ENCODE data around the gene DST. TPM values are rescaled to one million over a fixed set of nuclear protein-coding genes. Genes with fewer than 3 reads are reported as not detected.

Gene DST
- total and polyA plus RNA-seq, 2 of the 4 experiments (the other 2 are of a cell fraction): 97.7 to 452 TPM

- no peak overlapping the region for H2AK9ac ChIP-seq (replicated peaks; ENCODE audit: low read depth, low read length, poor library complexity)
- ChIA-PET CTCF (no interaction called here), POLR2A (ENCODE audit: unreplicated experiment) (no interaction called here)
- no peak overlapping the region for H3K23ac ChIP-seq (ENCODE audit: low read depth, low read length)
- no peaks in the 10 kb centered on the region; the same call in none of the 2 replicates for H3K9me3 ChIP-seq (ENCODE audit: control insufficient read depth, insufficient read depth, low read length)
- in situ Hi-C loops (cut with MboI; ENCODE audit: low sequenced_read_pairs) (no loop called here), dilution Hi-C loops (cut with HindIII; ENCODE audit: low sequenced_read_pairs, unreplicated experiment) (no loop called here), intact Hi-C loops (cut with micrococcal nuclease) (no loop called here)
- no peak overlapping the region for H3K4me2 ChIP-seq (ENCODE audit: low read depth, low read length)
- H4K8ac ChIP-seq (ENCODE audit: low read depth in 2 of 2, low read length in 2 of 2): no peak overlapping the region
- H2AFZ ChIP-seq (replicated peaks; ENCODE audit: low read length, poor library complexity): no peak overlapping the region
- no peaks in the 10 kb centered on the region for H3K79me1 ChIP-seq (ENCODE audit: low read depth in 1 of 2, low read length in 2 of 2)
- no peak overlapping the region for H4K5ac ChIP-seq (ENCODE audit: low read depth, low read length)
- TF ChIP-seq CEBPB (IDR thresholded peaks at IDR 0.05; ENCODE audit: low read depth, low read length) (no peak), CHD1 (IDR thresholded peaks at IDR 0.05; ENCODE audit: low read depth, low read length) (no peak), RCOR1 (IDR thresholded peaks at IDR 0.05; ENCODE audit: insufficient replicate concordance, low read length) (no peak), POLR2A (IDR thresholded peaks at IDR 0.05; ENCODE audit: low read depth, low read length) (no peak), FOS (IDR thresholded peaks at IDR 0.05; ENCODE audit: low read depth, low read length) (no peak), BHLHE40 (IDR thresholded peaks at IDR 0.05; ENCODE audit: low read depth, low read length) (no peak), CTCF (conservative IDR thresholded peaks at IDR 0.05; ENCODE audit: low read depth, low read length) (no peak), USF2 (IDR thresholded peaks at IDR 0.05; ENCODE audit: low read depth, low read length) (no peak), SMC3 (IDR thresholded peaks at IDR 0.05; ENCODE audit: low read depth, low read length) (no peak), RFX5 (IDR thresholded peaks at IDR 0.05; ENCODE audit: low read depth, low read length) (no peak), ELK1 (IDR thresholded peaks at IDR 0.05; ENCODE audit: borderline replicate concordance, low read depth, low read length) (no peak), NFE2L2 (IDR thresholded peaks at IDR 0.05; ENCODE audit: low read depth, low read length) (no peak), MAZ (IDR thresholded peaks at IDR 0.05; ENCODE audit: borderline replicate concordance, low read depth, low read length) (no peak), RAD21 (IDR thresholded peaks at IDR 0.05; ENCODE audit: low read length) (no peak), MAFK (IDR thresholded peaks at IDR 0.05; ENCODE audit: low read depth, low read length) (no peak), MXI1 (IDR thresholded peaks at IDR 0.05; ENCODE audit: borderline replicate concordance, low read depth, low read length) (no peak)
- no peak overlapping the region for H2BK120ac ChIP-seq (ENCODE audit: low read depth, low read length)
- H3K14ac ChIP-seq (replicated peaks; ENCODE audit: low read depth, low read length): no peak overlapping the region
- no peak overlapping the region for H3K4me3 ChIP-seq (ENCODE audit: insufficient read depth, low read depth, low read length)
- H3K27ac ChIP-seq (ENCODE audit: insufficient read depth, low read length): no peak overlapping the region
- no peak overlapping the region for H4K91ac ChIP-seq (ENCODE audit: insufficient read depth, low read depth, low read length)
- WGBS, 2 experiments (ENCODE audit: extremely low coverage in 2 of 2, insufficient read length in 1 of 2): 88% methylated on average over 1 of the region's 4 CpGs; no CpG with 5 or more reads in 1 of the 2 experiments
- no peaks in the 10 kb centered on the region for H3K36me3 ChIP-seq (ENCODE audit: control insufficient read depth, insufficient read depth, low read length)
- BruUV-seq (replicated peaks): no TSS peak
- H3K9me1 ChIP-seq (ENCODE audit: insufficient read depth, low read length): no peaks in the 10 kb centered on the region; the same call in 1 of the 2 replicates
- no peak overlapping the region for H3K18ac ChIP-seq (ENCODE audit: low read depth, low read length)
- H3K56ac ChIP-seq (ENCODE audit: extremely low read depth, insufficient read depth, low read length): no peak overlapping the region
- no peak overlapping the region for H3K4ac ChIP-seq (ENCODE audit: low read depth, low read length)
- ATAC-seq (ENCODE audit: low read depth) (no peak), DNase-seq (no peak)
- H3K9ac ChIP-seq (ENCODE audit: low read depth, low read length): no peak overlapping the region
- H3K27me3 ChIP-seq (ENCODE audit: control insufficient read depth, insufficient read depth, low read length): no peaks in the 10 kb centered on the region; the same call in 1 of the 2 replicates
- peaks cover 2% of the 10 kb centered on the region; the same call in 1 of the 2 replicates for H3K4me1 ChIP-seq (ENCODE audit: control insufficient read depth, insufficient read depth, low read length)
- H2BK5ac ChIP-seq (ENCODE audit: low read depth, low read length, poor library complexity, severe bottlenecking): no peak overlapping the region
- no peaks in the 10 kb centered on the region for H4K20me1 ChIP-seq (ENCODE audit: insufficient read depth, low read length)
- H2BK20ac ChIP-seq (ENCODE audit: low read depth, low read length): no peak overlapping the region
- no peak overlapping the region for H2BK15ac ChIP-seq (ENCODE audit: low read depth, low read length)
- H2AK5ac ChIP-seq (ENCODE audit: low read depth, low read length): no peak overlapping the region
Observed at GRCh38 chr6:56440551-56440981, 202.1 kb downstream of the DST start.
